ENCODE measurements around the gene TEK.

TEK gene

GRCh38 chr9:27205198-27205597 lies 96.2 kb downstream of the TEK start:
- Histone ChIP-seq H3K79me2 (ENCODE audit: insufficient read depth, low read length) (no peaks in the 10 kb centered on the region), H3K4me2 (ENCODE audit: low read depth, low read length, poor library complexity, severe bottlenecking) (no peak overlapping the region), H2AFZ (ENCODE audit: low read length) (no peak overlapping the region), H3K4me1 (ENCODE audit: insufficient read depth, low read length, poor library complexity, severe bottlenecking) (no peaks in the 10 kb centered on the region), H4K20me1 (ENCODE audit: insufficient read depth, low read length, poor library complexity, severe bottlenecking) (no peaks in the 10 kb centered on the region), H3K36me3 (ENCODE audit: insufficient read depth, low read length) (no peaks in the 10 kb centered on the region), H3K4me3 (ENCODE audit: low read length, poor library complexity, severe bottlenecking) (no peak overlapping the region), H3F3A (ENCODE audit: low read depth) (no peaks in the 10 kb centered on the region), H3K9me3 (ENCODE audit: insufficient read depth, low read depth, low read length) (no peaks in the 10 kb centered on the region), H3K27me3 (ENCODE audit: insufficient read depth, low read length, poor library complexity, severe bottlenecking) (no peaks in the 10 kb centered on the region), H3K9ac (ENCODE audit: low read depth, low read length, poor library complexity, severe bottlenecking) (no peak overlapping the region), H3K9me2 (replicated peaks; ENCODE audit: low read depth, low read length) (no peaks in the 10 kb centered on the region)
- TF ChIP-seq CTCF (conservative IDR thresholded peaks at IDR 0.05; ENCODE audit: low read length) (no peak), EZH2phosphoT487 (IDR thresholded peaks at IDR 0.05; ENCODE audit: borderline replicate concordance) (no peak)

DNA sequence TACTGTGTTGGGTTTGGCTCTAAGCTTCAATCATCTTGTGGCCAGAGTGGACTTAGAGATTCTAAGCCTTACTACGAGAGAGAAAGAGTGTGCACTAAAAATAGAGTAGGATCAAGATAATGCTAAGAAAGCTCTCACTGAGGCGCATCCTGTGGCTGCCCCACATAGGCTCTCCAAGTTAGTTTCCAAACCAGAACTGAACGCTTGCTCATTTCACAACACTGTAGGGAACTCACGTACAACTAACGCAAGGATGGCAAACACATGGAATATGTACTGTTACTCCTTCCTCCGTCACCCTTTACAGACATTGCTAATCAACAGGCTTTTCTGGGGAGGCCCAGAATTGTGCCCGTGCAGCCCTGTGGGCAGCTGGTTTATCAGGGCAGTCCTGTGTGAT lies 97.0 kb downstream of the TEK start:
- H3K4me2 ChIP-seq (ENCODE audit: low read depth, low read length, poor library complexity, severe bottlenecking): no peak overlapping the region
- H3F3A ChIP-seq (ENCODE audit: low read depth): no peaks in the 10 kb centered on the region
- H3K9ac ChIP-seq (ENCODE audit: low read depth, low read length, poor library complexity, severe bottlenecking): no peak overlapping the region
- H3K9me3 ChIP-seq (ENCODE audit: insufficient read depth, low read depth, low read length): no peaks in the 10 kb centered on the region
- no peaks in the 10 kb centered on the region for H3K27me3 ChIP-seq (ENCODE audit: insufficient read depth, low read length, poor library complexity, severe bottlenecking)
- H3K9me2 ChIP-seq (replicated peaks; ENCODE audit: low read depth, low read length): no peaks in the 10 kb centered on the region
- H3K4me1 ChIP-seq (ENCODE audit: insufficient read depth, low read length, poor library complexity, severe bottlenecking): no peaks in the 10 kb centered on the region
- H3K4me3 ChIP-seq (ENCODE audit: low read length, poor library complexity, severe bottlenecking): no peak overlapping the region
- TF ChIP-seq CTCF (conservative IDR thresholded peaks at IDR 0.05; ENCODE audit: low read length) (no peak), EZH2phosphoT487 (IDR thresholded peaks at IDR 0.05; ENCODE audit: borderline replicate concordance) (no peak)
- H3K36me3 ChIP-seq (ENCODE audit: insufficient read depth, low read length): no peaks in the 10 kb centered on the region
- H3K79me2 ChIP-seq (ENCODE audit: insufficient read depth, low read length): no peaks in the 10 kb centered on the region
- H2AFZ ChIP-seq (ENCODE audit: low read length): no peak overlapping the region
- H4K20me1 ChIP-seq (ENCODE audit: insufficient read depth, low read length, poor library complexity, severe bottlenecking): no peaks in the 10 kb centered on the region

GRCh38 chr9:27209034-27209433 lies 100.0 kb downstream of the TEK start:
- no peaks in the 10 kb centered on the region for H3K79me2 ChIP-seq (ENCODE audit: insufficient read depth, low read length)
- H2AFZ ChIP-seq (ENCODE audit: low read length): no peak overlapping the region

More at GRCh38 chr9:27209034-27209433, 100.0 kb downstream of the TEK start:
- Histone ChIP-seq H3K27me3 (ENCODE audit: insufficient read depth, low read length, poor library complexity, severe bottlenecking) (no peaks in the 10 kb centered on the region), H4K20me1 (ENCODE audit: insufficient read depth, low read length, poor library complexity, severe bottlenecking) (no peaks in the 10 kb centered on the region), H3K36me3 (ENCODE audit: insufficient read depth, low read length) (no peaks in the 10 kb centered on the region), H3K4me2 (ENCODE audit: low read depth, low read length, poor library complexity, severe bottlenecking) (no peak overlapping the region), H3K9ac (ENCODE audit: low read depth, low read length, poor library complexity, severe bottlenecking) (no peak overlapping the region), H3K9me2 (replicated peaks; ENCODE audit: low read depth, low read length) (no peaks in the 10 kb centered on the region), H3K9me3 (ENCODE audit: insufficient read depth, low read depth, low read length) (no peaks in the 10 kb centered on the region), H3F3A (ENCODE audit: low read depth) (no peaks in the 10 kb centered on the region), H3K4me3 (ENCODE audit: low read length, poor library complexity, severe bottlenecking) (no peak overlapping the region), H3K4me1 (ENCODE audit: insufficient read depth, low read length, poor library complexity, severe bottlenecking) (no peaks in the 10 kb centered on the region)
- no peak for TF ChIP-seq CTCF (conservative IDR thresholded peaks at IDR 0.05; ENCODE audit: low read length)
- no peak for TF ChIP-seq EZH2phosphoT487 (IDR thresholded peaks at IDR 0.05; ENCODE audit: borderline replicate concordance)

Data from Loucy (cell line).